NCI-H128 (cell line): Measurements from ENCODE around the gene RBMS2.
A peak's percentile ranks its signal among the peaks of the same experiment; 100 is the strongest.

Source experiments
- DNase-seq: peaks from one replicate; lab custom pipeline; 2025; ENCODE audit not compliant: unreplicated experiment; lab: John Stamatoyannopoulos, UW

The RBMS2 gene

DNA sequence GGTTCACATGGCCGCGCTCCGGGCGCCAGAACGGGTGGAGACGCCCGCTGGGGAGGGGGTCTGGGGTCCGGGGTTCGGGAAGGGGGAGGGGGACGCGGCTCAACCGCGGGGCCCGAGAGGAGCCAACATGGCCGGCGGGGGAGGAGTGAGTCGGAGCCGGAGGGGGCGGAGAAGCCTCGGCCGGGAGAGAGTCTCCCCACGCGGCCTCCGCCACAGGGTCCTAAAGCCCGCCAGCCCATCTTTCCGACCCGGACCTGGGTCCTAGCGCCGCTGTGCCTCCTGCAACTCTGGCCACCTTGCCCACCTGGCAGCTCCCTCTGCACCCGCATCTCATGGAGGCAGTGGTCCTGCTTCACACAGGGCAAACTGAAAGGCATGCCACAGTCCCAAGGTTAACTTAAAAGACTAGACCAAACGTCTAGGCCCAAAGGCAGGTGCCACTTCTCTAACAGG is 108.6 kb downstream of the RBMS2 start, which contains the start of gene BAZ2A:
TSS of gene BAZ2A (minus strand) at position 147 of the 453 bp plus-strand sequence. CDS start 12,796 bp downstream, outside the sequence.
- DNase-seq, result peak; percentile 80

DNA sequence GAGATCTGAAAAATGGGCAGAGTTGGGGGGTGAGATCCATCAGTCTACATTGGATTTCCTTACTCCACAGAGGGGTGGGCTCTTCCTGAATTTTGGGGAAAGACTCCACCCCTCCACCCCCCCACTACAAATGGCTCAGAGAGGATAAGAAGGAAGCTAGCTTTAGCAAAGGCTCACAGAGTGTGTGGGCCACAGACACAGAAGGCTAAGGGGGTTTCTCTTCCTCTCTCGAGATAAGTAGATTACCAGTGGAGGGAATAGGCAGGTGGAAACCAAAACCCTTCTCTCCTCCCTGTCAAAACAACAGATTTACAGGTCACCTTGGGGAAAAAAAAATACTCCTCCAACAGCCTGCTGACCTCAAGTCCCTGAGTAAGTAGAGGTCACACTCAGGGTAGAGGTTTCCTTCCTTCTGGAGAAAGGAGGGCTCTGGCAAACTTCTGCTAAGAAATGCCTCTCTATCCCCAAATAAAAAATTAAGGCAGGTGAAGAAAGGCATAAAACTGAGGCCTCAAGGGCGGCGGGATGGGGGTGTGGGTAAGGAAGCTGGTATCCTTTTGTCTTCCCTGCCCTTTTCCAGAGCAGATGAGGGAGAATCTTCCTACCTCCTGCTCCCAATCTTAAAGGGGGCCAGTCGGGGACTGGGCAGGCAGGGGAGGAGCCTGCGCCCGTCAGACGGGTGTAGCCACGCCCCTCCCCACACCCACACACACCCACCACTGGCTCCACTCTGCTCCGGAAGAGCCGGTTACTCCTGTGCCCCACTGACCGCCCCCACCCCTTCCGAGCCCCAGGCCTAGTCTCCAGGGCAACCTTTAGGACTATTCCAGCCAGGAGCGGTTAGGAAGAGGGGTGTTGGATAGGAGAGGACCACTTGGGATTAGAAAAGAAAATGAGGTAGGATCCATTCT is 110.4 kb downstream of the RBMS2 start:
- DNase-seq, result no peak

DNA sequence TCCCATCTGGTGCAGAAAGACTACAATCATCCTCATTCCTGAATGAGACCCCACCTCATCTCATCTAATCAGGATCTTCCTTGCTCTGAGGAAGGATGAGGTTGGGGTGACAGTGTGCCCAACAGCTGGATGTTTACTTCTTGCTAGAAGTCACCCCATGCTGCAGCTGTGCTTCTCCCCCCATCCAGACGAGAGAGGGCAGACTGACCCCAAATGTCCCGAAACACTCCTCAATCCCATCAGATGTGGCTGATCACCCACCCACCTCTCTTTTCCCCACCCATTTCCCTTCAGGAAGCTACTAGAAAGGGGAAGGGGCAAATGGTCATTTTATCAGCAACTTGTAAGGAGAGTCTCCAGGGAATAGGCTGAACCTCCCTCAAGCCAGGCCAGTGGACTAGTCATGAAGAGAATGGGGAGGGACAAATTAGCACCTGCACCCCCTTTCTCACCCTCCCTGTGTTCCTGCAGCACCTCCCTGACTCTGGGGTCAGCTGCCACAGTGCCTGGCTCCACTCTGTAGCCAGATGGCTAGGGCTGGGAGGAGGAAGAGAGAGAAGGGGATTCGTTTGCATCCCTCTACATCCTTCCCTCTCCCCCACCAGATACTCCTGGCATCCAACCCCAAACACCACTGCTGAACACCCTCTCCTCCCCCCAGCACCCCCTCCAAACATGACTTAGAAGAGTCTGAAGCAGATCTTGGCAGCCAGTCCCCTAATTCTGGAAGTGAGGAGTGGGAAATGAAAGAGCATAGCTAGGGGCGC is 111.3 kb downstream of the RBMS2 start:
- DNase-seq, result no peak

DNA sequence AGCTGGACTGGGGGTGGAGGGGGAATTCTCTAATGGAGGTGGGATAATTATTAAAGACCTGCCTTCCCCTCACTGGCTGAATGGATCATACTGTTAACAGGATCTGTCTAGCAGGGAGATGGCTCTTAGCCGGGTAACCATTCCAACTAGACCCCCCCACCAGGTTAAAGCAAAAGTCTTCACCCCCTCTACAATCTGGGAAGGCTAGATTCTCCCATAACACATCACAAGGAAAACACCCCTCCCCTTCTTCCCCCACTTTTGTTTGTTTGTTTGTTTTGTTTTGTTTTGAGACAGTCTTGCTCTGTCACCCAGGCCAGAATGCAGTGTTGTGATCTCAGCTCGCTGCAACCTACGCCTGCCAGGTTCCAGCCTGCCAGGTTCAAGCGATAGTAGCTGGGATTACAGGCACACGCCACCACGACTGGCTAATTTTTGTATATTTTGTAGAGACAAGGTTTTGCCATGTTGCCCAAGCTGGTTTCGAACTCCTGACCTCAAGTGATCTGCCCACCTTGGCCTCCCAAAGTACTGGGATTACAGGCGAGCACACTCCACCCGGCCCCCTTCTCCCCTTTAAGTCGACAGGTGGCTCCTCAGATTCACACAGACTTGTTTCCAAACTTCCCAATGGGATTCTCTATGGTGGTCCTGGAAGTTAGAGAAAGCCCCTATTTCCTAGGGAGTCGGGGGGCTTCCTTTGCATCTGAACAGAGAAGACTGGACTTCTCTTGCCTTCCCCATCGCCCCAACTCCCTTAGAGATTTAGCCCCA is 112.0 kb downstream of the RBMS2 start:
- DNase-seq, result no peak

DNA sequence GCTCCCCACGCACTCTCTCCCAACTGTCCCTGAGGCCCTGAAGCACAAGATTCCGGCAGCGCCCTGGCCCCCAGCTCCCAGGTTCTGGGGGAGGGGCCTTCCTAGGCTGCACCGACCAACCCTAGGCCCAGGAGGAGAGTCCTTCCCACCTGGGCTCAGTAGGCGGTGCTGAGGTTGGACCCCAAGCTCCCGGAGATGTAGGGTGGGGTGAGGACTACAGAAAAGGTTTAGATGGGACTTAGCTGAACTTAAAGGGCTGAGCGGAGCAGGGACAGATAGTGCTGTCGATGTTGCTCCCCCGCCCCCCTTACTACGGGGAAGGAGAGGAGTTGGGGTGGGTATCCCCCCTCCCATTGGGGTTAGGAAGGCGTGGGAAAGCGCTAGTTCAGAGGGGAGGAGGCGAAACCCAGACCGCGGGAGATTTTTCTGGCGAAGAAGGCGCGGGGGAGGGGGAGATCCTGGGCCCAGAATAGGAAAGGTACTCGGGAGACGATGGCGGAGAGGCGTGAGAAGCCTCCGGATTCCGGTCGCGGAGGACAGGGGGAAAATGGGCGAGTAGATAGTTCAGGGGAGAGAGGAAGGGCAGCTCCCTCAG is 112.7 kb downstream of the RBMS2 start:
- DNase-seq, result peak; percentile 59

DNA sequence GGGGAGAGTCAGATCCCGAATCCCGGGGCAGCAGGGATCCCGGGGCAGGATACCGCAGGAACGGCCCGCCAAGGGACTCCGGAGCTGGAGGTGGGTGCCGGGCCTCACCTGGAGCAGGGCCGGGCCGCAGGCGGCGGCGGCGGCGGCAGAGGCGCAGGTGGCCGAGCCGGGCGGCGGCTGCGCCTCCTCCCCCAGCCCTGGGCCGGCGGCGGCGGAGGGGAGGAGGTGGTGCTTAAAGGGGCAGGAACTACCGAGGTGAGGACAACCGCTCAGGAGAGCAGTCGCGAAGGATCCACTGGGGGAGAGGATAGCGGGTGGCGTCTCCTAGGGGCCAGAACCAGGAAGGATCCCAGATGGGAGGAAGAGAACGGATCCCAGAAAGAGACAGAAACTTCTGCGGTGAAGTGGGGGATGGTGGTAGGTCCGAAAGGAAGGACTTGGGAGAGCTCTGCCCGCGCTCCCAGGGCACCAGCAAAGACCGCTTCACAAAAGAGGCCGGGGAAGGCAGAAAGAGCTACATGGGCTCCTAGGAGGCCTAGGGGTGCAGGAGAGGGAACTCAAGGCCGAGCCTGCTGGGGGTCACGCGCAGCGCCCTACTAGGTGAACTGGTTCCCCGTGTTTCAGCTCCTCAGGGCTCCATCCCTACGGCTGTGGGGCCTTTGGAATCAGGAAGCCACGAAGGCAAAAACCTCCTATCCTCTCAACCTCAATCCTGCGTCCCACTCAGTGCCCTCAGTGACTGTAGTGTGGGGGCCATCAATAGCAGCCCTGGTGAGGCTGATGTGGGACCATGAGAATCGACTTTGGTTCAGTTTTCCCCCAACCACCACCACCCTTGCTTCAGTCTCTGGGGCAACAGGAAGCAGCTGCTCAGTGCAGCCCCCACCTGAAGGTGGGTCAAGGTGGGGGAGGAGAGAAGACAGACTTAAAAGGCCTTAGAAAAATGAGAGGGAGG is 113.5 kb downstream of the RBMS2 start:
- peak; percentile 40 for DNase-seq

DNA sequence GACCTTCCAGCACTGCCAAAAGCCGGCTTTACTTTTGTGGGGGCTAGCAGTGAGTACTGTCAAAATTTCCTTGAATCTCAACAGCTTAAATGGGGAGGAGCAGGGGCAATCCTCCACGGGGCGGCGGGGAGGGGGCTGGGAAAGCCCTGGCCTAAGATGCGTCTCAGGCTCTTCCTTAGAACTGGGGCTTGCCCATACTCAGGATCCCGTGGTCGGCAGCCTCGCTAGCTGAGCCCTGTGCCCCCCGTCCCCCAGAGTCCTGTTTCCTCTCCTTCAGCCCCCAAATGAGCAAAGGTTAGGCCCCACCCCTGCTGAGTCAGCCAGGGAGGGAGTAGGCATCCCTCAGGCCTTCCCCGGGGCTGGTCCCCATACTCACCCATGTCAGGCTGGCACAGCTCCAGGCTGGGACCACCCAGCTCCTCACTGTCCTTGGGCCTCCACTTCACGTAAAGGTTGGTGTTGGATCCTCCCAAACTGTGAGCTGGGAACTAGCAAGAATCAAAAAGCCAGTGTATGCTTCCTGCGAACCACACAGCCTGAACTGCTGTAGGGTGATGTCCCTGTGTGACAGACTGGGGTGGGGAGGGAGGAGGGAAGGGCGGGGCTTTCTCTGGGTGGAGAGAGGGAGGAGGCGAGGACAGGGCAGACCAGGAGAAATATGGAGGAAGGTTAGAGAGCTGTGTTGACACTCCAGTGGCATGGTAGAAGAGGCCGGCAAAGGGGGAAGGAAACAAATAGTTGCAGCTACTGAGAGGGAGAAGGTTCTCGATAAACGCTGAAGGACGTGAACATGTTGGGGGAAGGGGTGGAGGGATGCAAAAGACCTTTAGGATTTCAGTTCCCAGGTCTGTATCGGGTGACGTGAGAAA is 114.4 kb downstream of the RBMS2 start:
- no peak for DNase-seq

DNA sequence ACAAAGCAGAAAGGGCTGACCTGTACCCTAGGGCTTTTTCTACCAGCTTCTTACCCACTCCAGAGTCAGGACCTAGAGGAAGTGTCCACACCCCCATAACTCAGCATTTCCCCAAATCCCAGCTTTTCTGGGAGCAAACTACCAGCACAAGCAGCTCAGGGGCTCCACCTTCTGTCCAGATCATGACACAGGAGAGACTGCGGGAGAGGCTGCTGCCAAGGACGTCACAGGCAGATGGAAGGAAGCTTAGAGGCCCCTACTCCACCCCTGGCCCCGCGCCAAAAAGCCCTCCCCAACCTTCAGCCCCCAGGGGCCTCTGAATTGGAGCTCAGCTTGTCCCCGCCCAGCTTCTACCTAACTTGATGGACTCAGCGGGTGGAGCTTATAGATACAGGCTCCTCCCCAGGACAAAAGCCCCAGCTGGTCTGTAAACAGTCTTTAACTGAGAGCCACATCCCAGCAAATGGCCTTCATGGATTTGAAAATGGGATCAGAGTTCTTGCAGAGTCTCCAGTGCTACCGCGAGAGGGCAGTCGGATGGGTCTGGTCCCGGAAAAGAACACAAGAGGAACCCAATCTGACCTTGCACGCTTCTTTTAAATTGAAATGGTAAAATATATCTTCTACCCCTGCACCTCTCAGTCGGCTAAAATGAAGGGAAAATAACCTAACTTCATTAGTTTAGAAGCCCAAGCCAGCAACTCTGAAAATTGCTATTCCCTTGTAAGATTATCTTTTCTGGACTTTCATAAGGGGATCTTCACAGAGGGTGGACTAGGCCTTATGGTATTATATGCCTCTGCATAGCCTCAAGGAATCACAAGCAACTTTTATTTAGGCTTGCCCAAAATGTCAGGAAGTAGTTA is 115.3 kb downstream of the RBMS2 start:
- peak; percentile 99 for DNase-seq

DNA sequence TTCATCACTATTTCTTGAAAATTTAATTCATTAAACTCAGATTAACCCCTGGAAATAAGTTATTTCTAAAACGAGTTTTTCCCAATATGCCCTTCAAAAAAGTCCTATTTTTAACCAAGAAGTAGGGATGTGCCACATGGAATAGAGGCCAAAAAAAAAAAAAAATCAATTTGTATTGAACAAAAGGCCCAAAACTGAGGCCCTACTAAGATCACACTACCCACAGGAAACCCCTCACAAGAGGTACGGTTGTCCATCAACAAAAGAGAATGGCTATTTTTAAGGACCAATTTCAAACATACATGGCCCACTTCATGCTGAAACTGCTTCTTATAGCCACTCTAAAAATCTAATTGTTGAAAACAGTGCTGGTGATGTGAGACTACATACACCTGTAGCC is 116.0 kb downstream of the RBMS2 start:
- DNase-seq, result no peak

DNA sequence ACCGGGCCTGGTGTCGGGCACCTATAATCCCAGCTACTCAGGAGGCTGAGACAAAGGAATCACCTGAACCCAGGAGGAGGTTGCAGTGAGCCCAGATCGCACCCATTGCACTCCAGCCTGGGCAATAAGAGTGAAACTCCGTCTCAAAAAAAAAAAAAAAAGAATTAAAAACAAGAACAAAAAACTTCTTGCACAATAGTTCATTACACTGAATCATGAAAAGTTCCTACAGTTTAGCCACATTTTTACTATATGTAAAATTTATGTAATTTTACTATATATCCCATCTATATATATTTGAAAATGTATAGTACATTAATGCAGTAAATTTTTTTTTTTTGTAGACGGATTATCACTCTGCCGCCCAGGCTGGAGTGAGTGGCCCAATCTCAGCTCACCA is 119.6 kb downstream of the RBMS2 start:
- no peak for DNase-seq

DNA sequence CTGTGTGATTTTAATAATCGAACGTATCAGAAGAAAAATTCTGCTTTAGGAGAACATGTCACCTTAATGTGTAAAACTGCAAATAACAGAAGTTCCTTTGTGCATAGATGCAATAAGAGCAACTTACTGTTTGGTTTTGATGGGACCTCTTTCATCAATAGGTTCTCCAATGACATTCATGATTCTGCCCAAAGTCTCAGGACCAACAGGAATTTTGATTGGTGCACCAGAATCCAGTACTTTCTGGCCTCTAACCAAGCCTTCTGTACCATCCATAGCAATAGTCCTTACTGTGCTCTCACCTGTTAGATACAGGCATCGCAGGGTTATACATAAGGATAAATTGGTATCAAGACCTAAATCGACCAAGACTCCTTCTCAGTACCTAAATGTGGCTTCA is 123.0 kb downstream of the RBMS2 start:
- no peak for DNase-seq

DNA sequence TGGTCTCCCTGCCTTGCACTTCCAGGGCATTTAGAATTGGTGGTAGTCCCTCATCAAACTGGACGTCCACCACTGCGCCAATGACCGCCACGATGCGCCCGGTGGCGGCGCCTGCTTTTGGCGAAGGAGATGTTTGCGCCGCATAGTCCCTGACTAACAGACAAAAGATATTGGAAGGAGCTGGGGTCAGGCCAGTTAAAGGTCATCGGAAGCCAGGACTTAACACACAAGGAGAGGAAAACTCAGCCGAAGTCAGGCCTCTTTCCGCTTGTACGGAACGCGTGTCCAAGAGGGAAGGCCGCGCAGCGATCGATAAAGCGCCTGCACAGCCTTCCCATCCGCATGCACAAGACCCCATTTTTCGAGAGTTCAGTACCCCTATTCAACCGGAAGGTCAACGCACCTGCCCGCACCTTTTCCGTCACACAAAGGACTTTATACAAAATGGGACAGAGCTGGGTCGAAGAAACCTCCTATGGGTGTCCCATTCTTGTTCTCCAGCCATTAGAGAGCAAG is 123.6 kb downstream of the RBMS2 start:
- DNase-seq, result no peak
